Keratinocyte (primary cell): Measurements from ENCODE around the gene SF3B2. TPM values are rescaled to one million over a fixed set of nuclear protein-coding genes. Genes with fewer than 3 reads are reported as not detected.

Experiments used
- DNase-seq: peaks from one replicate; pipeline ENCODE4 v3.0.0-alpha.2; 2011; ENCODE audit warnings: low read depth, missing footprints, low spot score
- FAIRE-seq: peaks from 2 replicates; lab custom pipeline; 2011; peaks lifted over from hg19 to GRCh38; lab: Jason Lieb, UNC
- H2AFZ ChIP-seq: 2 replicates; pipeline ENCODE4 v1.6.0; 2012; ENCODE audit warnings: low read length, control low read depth, inconsistent platforms; ENCODE audit not compliant: control insufficient read depth
- H3K27ac ChIP-seq: 2 replicates; pipeline ENCODE4 v1.5.1; 2011; ENCODE audit warnings: low read length; ENCODE audit not compliant: control insufficient read depth, insufficient read depth
- H3K27me3 ChIP-seq: 3 replicates; pipeline ENCODE4 v1.6.0; 2011; ENCODE audit warnings: low read length; ENCODE audit not compliant: control insufficient read depth, insufficient read depth; ENCODE audit errors: extremely low read depth
- H3K36me3 ChIP-seq, 2 experiments: 2 replicates in 1 of 2; 3 replicates in 1 of 2; pipeline ENCODE4 v1.5.1; 2011; ENCODE audit warnings: low read length in 2 of 2, mild to moderate bottlenecking in 1 of 2; ENCODE audit not compliant: control insufficient read depth in 2 of 2, insufficient read depth in 2 of 2; ENCODE audit errors: extremely low read depth in 1 of 2
- H3K4me1 ChIP-seq: 3 replicates; pipeline ENCODE4 v1.5.1; 2011; ENCODE audit warnings: low read length; ENCODE audit not compliant: control insufficient read depth, insufficient read depth; ENCODE audit errors: extremely low read depth
- H3K4me2 ChIP-seq: 3 replicates; pipeline ENCODE4 v1.6.0; 2011; ENCODE audit warnings: low read depth, low read length; ENCODE audit not compliant: control insufficient read depth, insufficient read depth; ENCODE audit errors: extremely low read depth
- H3K4me3 ChIP-seq, 3 experiments: fragments of 200-600 bp in 1 of 3; sonication (generic) in 1 of 3; 2 replicates in 2 of 3; 3 replicates in 1 of 3; pipeline ENCODE4 v1.5.1; 2011 to 2016; ENCODE audit warnings: low read length in 3 of 3, mild to moderate bottlenecking in 3 of 3, control low read depth in 2 of 3, inconsistent platforms in 1 of 3, low read depth in 1 of 3, mixed read lengths in 1 of 3, mixed run types in 1 of 3, moderate library complexity in 1 of 3; ENCODE audit not compliant: control insufficient read depth in 2 of 3, insufficient read depth in 2 of 3; ENCODE audit errors: extremely low read depth in 1 of 3
- H3K79me2 ChIP-seq: 2 replicates; pipeline ENCODE4 v1.6.0; 2012; ENCODE audit warnings: low read length; ENCODE audit not compliant: control insufficient read depth, insufficient read depth
- H3K9ac ChIP-seq: 3 replicates; pipeline ENCODE4 v1.6.0; 2011; ENCODE audit warnings: low read length; ENCODE audit not compliant: control insufficient read depth, insufficient read depth; ENCODE audit errors: extremely low read depth
- H3K9me1 ChIP-seq: 3 replicates; pipeline ENCODE4 v1.6.0; 2011; ENCODE audit warnings: low read length; ENCODE audit not compliant: control insufficient read depth, insufficient read depth; ENCODE audit errors: extremely low read depth
- H3K9me3 ChIP-seq: 2 replicates; pipeline ENCODE4 v1.5.1; 2012; ENCODE audit warnings: low read depth, low read length; ENCODE audit not compliant: control insufficient read depth
- H4K20me1 ChIP-seq: 3 replicates; pipeline ENCODE4 v1.6.0; 2011; ENCODE audit warnings: low read length; ENCODE audit not compliant: control insufficient read depth, insufficient read depth; ENCODE audit errors: extremely low read depth
- EZH2 ChIP-seq: IDR thresholded peaks from one replicate; pipeline ENCODE4 v1.6.1; 2012; ENCODE audit warnings: inconsistent platforms, mild to moderate bottlenecking, low read length, moderate library complexity
- dilution Hi-C: fragments of 300-500 bp; cut with MboI; formaldehyde crosslinking; loops from one replicate; pipeline ENCODE4 v1.7.0; 2020; ENCODE audit warnings: low sequenced_read_pairs; ENCODE audit not compliant: extremely low pct_ligation_motif_present
- polyA plus RNA-seq, 5 experiments: library from polyadenylated mRNA; depleted of rRNA in 3 of 5; stranded (reverse) in 3 of 5; stranded (forward) in 1 of 5; unstranded in 1 of 5; fragments of >200 nt; gene quantifications; 1 replicate in 1 of 5; 2 replicates in 3 of 5; 3 replicates in 1 of 5; pipeline versions ENCODE4 v1.2.1 to v1.2.3, GENCODE V29; 2011 to 2012; ENCODE audit warnings: missing spikeins in 2 of 5, low read depth in 1 of 5, low replicate concordance in 1 of 5
- TF ChIP-seq, protein P1 (sequence below), 3 experiments: IDR thresholded peaks in 1 of 3; conservative IDR thresholded peaks in 1 of 3; optimal IDR thresholded peaks in 1 of 3; 2 replicates in 2 of 3; 3 replicates in 1 of 3; pipeline versions ENCODE3 to v1.5.1; 2011; ENCODE audit warnings: low read length in 3 of 3, mild to moderate bottlenecking in 3 of 3, moderate library complexity in 2 of 3, control low read depth in 1 of 3, inconsistent platforms in 1 of 3; ENCODE audit not compliant: insufficient read depth in 2 of 3; ENCODE audit errors: extremely low read depth in 1 of 3

SF3B2 gene
- polyA plus RNA-seq, 1 donor (not counting 4 experiments of a cell fraction or from before 2014, with no cell fraction given) = 73.0 TPM

DNA sequence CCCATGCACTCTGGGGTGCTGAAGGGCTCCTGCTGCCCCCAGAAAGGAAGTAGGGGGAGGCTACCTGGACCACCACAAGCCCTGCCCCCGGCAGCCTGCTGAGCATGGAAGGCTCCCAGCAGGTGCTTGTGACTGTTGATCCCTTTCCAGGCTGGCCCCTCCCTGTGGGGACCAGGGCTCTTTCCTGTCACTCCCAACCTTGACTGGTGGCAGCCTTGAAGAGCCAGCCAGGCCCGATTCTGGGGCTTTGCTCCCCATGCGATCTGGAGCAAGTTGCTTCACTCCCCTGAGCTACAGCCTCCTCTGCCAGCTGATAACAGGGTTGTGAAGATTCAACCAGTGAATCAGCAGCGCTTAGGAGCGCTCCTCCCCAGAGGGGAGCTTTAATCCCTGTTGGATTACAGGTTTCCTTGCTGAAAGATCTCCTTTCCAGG lies 44.9 kb upstream of the SF3B2 start:
- no peak overlapping the region for H3K27ac ChIP-seq
- no peaks in the 10 kb centered on the region for H3K9me3 ChIP-seq
- peaks cover 3% of the 10 kb centered on the region for H3K9me1 ChIP-seq
- peaks cover 6 to 7% of the 10 kb centered on the region in 2 experiments for H3K36me3 ChIP-seq
- peaks cover 16% of the 10 kb centered on the region for H3K79me2 ChIP-seq
- no peaks in the 10 kb centered on the region for H3K27me3 ChIP-seq
- H3K4me2 ChIP-seq = no peak overlapping the region
- no peak overlapping the region for H3K9ac ChIP-seq
- H3K4me3 ChIP-seq = no peak overlapping the region
- DNase-seq (no peak), FAIRE-seq (no peak)
- TF ChIP-seq, protein P1, sequence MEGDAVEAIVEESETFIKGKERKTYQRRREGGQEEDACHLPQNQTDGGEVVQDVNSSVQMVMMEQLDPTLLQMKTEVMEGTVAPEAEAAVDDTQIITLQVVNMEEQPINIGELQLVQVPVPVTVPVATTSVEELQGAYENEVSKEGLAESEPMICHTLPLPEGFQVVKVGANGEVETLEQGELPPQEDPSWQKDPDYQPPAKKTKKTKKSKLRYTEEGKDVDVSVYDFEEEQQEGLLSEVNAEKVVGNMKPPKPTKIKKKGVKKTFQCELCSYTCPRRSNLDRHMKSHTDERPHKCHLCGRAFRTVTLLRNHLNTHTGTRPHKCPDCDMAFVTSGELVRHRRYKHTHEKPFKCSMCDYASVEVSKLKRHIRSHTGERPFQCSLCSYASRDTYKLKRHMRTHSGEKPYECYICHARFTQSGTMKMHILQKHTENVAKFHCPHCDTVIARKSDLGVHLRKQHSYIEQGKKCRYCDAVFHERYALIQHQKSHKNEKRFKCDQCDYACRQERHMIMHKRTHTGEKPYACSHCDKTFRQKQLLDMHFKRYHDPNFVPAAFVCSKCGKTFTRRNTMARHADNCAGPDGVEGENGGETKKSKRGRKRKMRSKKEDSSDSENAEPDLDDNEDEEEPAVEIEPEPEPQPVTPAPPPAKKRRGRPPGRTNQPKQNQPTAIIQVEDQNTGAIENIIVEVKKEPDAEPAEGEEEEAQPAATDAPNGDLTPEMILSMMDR (optimal IDR thresholded peaks at IDR 0.05 in 1 of 3, IDR thresholded peaks at IDR 0.05 in 1 of 3, conservative IDR thresholded peaks at IDR 0.05 in 1 of 3; ENCODE audit: extremely low read depth in 1 of 3, insufficient read depth in 2 of 3, low read length in 3 of 3) = no peak
- peaks cover 36% of the 10 kb centered on the region for H3K4me1 ChIP-seq
- no peaks in the 10 kb centered on the region for H4K20me1 ChIP-seq
- H2AFZ ChIP-seq = no peak overlapping the region
- dilution Hi-C loops = no loop called here

DNA sequence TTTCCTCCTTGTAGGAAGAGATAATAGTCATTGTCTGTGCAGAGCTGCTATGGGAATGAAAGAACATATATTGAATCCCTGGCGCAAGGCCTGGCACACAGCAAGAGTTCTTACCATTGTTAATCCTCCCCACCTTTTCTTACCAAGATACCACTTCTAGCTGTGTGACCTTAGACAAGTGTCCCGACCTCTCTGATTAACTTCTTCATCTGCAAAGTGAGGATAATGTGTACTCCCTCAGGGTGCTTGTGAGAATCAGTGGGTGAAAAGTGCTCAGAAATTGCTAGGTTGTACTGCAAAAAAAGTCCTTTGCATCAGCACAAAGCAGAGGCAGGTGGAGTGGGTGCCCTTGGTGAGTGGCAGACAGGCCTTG lies 44.1 kb upstream of the SF3B2 start:
- Histone ChIP-seq H3K4me3 (no peak overlapping the region), H3K4me1 (peaks cover 39% of the 10 kb centered on the region), H3K9ac (no peak overlapping the region), H3K79me2 (peaks cover 11% of the 10 kb centered on the region), H2AFZ (no peak overlapping the region), H3K36me3 (peaks cover 6 to 7% of the 10 kb centered on the region in 2 experiments), H3K27me3 (no peaks in the 10 kb centered on the region), H3K9me3 (no peaks in the 10 kb centered on the region), H4K20me1 (no peaks in the 10 kb centered on the region), H3K27ac (no peak overlapping the region), H3K4me2 (peak overlapping the region; percentile 44), H3K9me1 (peaks cover 3% of the 10 kb centered on the region)
- DNase-seq = no peak
- no peak for FAIRE-seq
- no peak for TF ChIP-seq EZH2
- dilution Hi-C loops = no loop called here

- peak; percentile 13 for FAIRE-seq
Observed at GRCh38 chr11:66008468-66009101, 43.6 kb upstream of the SF3B2 start.

More at GRCh38 chr11:66008468-66009101, 43.6 kb upstream of the SF3B2 start:
- H3K36me3 ChIP-seq = peaks cover 6% of the 10 kb centered on the region in 2 experiments
- H3K4me3 ChIP-seq = no peak overlapping the region
- dilution Hi-C loops = no loop called here
- peaks cover 3% of the 10 kb centered on the region for H3K9me1 ChIP-seq
- no peaks in the 10 kb centered on the region for H3K27me3 ChIP-seq
- DNase-seq = no peak
- H4K20me1 ChIP-seq = no peaks in the 10 kb centered on the region
- no peak overlapping the region for H3K27ac ChIP-seq
- no peaks in the 10 kb centered on the region for H3K9me3 ChIP-seq
- peak overlapping the region; percentile 44 for H3K4me2 ChIP-seq
- H3K79me2 ChIP-seq = peaks cover 6% of the 10 kb centered on the region
- H3K4me1 ChIP-seq = peaks cover 35% of the 10 kb centered on the region
- H3K9ac ChIP-seq = peak overlapping the region; percentile 38
- TF ChIP-seq, protein P1 (optimal IDR thresholded peaks at IDR 0.05 in 1 of 3, IDR thresholded peaks at IDR 0.05 in 1 of 3, conservative IDR thresholded peaks at IDR 0.05 in 1 of 3; ENCODE audit: extremely low read depth in 1 of 3, insufficient read depth in 2 of 3, low read length in 3 of 3) = no peak
- TF ChIP-seq EZH2 = no peak
- H2AFZ ChIP-seq = peak overlapping the region; percentile 59
